SU-DHL-6 (cell line): ENCODE data around the gene SINHCAF.

ENCODE experiments used
- EZH2phosphoT487 ChIP-seq: fragments of 200-600 bp; sonication (generic), shearing (Covaris generic); conservative IDR thresholded peaks from 2 replicates; pipeline ENCODE4 v1.6.1; 2018; ENCODE audit warnings: mild to moderate bottlenecking, antibody characterized with exemption, low read length, moderate library complexity, mixed read lengths
- TF ChIP-seq, protein P1 (sequence below): fragments of 200-600 bp; sonication (generic); IDR thresholded peaks from one replicate; pipeline ENCODE4 v1.5.1; 2017; ENCODE audit warnings: antibody characterized with exemption, mild to moderate bottlenecking, low read length, moderate library complexity; ENCODE audit not compliant: insufficient read depth, poor library complexity, severe bottlenecking

DNA sequence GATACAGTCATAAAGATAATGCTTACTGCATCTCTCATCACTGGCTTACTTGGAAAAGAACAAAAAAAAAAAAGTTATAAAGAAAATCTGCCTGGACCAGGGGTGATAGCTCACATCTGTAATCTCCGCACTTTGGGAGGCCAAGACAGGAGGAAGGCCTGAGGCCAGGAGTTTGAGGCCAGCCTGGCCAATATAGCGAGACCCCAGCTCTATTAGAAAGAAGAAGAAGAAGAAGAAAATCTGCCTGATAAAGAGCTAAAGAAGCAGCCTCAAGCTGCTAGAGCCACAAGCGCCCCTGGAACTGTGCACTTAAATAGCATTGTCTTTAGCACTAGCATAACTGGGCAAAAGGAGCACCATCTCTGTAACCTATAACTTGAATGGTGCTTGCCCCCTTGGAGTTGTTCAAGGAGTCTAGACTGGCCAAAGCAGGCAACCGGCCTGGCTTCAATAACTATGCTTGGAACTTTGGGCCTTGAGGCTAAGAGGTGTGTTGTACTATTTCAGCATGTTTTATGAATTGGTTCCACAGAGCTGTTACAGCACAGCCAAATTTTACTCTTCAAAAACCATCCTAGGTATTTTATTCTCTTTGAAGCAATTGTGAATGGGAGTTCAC lies 53.2 kb downstream of the SINHCAF start:
- TF ChIP-seq, protein P1, sequence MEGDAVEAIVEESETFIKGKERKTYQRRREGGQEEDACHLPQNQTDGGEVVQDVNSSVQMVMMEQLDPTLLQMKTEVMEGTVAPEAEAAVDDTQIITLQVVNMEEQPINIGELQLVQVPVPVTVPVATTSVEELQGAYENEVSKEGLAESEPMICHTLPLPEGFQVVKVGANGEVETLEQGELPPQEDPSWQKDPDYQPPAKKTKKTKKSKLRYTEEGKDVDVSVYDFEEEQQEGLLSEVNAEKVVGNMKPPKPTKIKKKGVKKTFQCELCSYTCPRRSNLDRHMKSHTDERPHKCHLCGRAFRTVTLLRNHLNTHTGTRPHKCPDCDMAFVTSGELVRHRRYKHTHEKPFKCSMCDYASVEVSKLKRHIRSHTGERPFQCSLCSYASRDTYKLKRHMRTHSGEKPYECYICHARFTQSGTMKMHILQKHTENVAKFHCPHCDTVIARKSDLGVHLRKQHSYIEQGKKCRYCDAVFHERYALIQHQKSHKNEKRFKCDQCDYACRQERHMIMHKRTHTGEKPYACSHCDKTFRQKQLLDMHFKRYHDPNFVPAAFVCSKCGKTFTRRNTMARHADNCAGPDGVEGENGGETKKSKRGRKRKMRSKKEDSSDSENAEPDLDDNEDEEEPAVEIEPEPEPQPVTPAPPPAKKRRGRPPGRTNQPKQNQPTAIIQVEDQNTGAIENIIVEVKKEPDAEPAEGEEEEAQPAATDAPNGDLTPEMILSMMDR, result no peak
- no peak for TF ChIP-seq EZH2phosphoT487
